ENCODE measurements around the gene SPEM2. TPM values are rescaled to one million over a fixed set of nuclear protein-coding genes. Genes with fewer than 3 reads are reported as not detected.

The SPEM2 gene
- polyA plus RNA-seq, 2 of the 4 experiments (the other 2 are of a cell fraction) = not detected

DNA sequence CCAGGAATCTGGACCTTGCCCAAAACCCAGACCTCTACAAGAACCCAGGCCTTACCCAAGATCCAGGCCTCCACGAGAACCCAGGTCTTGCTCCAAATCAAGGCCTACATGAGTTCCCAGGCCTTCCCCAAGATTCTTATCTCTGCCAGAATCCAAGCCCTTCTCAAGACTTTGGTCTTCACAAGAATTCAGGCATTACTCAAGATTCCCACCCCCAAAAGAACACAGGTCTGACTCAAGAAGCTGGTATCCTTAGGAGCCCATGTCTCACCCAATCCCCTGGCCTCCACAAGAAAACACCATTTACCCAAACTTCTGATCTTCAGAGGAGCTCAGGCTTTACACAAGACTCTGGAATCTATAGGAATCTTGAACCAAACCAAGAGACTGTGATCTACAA is 5.8 kb downstream of the SPEM2 start (continued):
- TF ChIP-seq, protein P1, sequence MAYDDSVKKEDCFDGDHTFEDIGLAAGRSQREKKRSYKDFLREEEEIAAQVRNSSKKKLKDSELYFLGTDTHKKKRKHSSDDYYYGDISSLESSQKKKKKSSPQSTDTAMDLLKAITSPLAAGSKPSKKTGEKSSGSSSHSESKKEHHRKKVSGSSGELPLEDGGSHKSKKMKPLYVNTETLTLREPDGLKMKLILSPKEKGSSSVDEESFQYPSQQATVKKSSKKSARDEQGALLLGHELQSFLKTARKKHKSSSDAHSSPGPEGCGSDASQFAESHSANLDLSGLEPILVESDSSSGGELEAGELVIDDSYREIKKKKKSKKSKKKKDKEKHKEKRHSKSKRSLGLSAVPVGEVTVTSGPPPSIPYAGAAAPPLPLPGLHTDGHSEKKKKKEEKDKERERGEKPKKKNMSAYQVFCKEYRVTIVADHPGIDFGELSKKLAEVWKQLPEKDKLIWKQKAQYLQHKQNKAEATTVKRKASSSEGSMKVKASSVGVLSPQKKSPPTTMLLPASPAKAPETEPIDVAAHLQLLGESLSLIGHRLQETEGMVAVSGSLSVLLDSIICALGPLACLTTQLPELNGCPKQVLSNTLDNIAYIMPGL (CRISPR knock-in tag; IDR thresholded peaks at IDR 0.05; ENCODE audit: borderline replicate concordance) = no peak

DNA sequence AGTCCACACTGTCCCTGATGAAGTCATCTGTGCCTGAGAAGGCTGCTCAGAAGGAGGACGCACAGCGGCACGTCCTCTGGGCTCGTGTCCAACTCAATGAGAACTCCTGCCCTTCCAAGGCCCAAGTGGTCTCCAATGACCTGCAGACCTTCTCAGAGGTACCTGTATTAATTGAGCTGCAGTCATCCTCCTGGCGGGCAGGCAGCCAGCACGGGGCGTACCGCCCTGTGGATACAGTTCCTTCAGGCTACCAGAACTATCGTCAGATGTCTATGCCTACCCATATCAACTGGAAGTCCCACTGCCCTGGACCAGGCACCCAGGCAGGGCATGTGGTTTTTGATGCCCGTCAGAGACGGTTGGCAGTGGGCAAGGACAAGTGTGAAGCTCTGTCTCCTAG is 6.9 kb downstream of the SPEM2 start:
- DNase-seq (ENCODE audit: low read depth in 1 of 2, low spot score in 1 of 2) (no peak), ATAC-seq (no peak), FAIRE-seq (no peak)
- POLR2A ChIA-PET = no interaction called here
- WGBS (ENCODE audit: missing lambda C conversion rate) = 88% methylated on average over 11 of the region's 11 CpGs
- Histone ChIP-seq H3K27ac (no peak overlapping the region), H3K4me1 (peaks cover 11% of the 10 kb centered on the region), H3K9me3 (no peaks in the 10 kb centered on the region), H3K4me2 (no peak overlapping the region), H3K4me3 (no peak overlapping the region)
- CTCF ChIA-PET = interaction anchor here (0.8 to 17.0 kb wide), 10 partner anchors 12 to 255 kb away, joined by 3 to 232 read pairs (median 4); partner anchors contain the start of genes KCTD11, SOX15, SPEM1 and TMEM95
- TF ChIP-seq EP300 (IDR thresholded peaks at IDR 0.05) (no peak), FOSB (CRISPR knock-in tag; IDR thresholded peaks at IDR 0.05) (no peak), MAZ (IDR thresholded peaks at IDR 0.05; ENCODE audit: borderline replicate concordance, low read depth, low read length) (no peak), MAFK (IDR thresholded peaks at IDR 0.05; ENCODE audit: partially characterized antibody) (no peak), EHF (CRISPR knock-in tag; IDR thresholded peaks at IDR 0.05) (no peak), ZFP36 (IDR thresholded peaks at IDR 0.05; ENCODE audit: borderline replicate concordance, partially characterized antibody) (no peak), HDAC2 (IDR thresholded peaks at IDR 0.05) (no peak), ZC3H11A (IDR thresholded peaks at IDR 0.05) (no peak), JUN (IDR thresholded peaks at IDR 0.05) (no peak), RARB (CRISPR knock-in tag; IDR thresholded peaks at IDR 0.05) (no peak)
- TF ChIP-seq, protein P2, sequence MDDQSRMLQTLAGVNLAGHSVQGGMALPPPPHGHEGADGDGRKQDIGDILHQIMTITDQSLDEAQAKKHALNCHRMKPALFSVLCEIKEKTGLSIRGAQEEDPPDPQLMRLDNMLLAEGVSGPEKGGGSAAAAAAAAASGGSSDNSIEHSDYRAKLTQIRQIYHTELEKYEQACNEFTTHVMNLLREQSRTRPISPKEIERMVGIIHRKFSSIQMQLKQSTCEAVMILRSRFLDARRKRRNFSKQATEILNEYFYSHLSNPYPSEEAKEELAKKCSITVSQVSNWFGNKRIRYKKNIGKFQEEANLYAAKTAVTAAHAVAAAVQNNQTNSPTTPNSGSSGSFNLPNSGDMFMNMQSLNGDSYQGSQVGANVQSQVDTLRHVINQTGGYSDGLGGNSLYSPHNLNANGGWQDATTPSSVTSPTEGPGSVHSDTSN (IDR thresholded peaks at IDR 0.05) = no peak
- TF ChIP-seq, protein P3, sequence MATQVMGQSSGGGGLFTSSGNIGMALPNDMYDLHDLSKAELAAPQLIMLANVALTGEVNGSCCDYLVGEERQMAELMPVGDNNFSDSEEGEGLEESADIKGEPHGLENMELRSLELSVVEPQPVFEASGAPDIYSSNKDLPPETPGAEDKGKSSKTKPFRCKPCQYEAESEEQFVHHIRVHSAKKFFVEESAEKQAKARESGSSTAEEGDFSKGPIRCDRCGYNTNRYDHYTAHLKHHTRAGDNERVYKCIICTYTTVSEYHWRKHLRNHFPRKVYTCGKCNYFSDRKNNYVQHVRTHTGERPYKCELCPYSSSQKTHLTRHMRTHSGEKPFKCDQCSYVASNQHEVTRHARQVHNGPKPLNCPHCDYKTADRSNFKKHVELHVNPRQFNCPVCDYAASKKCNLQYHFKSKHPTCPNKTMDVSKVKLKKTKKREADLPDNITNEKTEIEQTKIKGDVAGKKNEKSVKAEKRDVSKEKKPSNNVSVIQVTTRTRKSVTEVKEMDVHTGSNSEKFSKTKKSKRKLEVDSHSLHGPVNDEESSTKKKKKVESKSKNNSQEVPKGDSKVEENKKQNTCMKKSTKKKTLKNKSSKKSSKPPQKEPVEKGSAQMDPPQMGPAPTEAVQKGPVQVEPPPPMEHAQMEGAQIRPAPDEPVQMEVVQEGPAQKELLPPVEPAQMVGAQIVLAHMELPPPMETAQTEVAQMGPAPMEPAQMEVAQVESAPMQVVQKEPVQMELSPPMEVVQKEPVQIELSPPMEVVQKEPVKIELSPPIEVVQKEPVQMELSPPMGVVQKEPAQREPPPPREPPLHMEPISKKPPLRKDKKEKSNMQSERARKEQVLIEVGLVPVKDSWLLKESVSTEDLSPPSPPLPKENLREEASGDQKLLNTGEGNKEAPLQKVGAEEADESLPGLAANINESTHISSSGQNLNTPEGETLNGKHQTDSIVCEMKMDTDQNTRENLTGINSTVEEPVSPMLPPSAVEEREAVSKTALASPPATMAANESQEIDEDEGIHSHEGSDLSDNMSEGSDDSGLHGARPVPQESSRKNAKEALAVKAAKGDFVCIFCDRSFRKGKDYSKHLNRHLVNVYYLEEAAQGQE (IDR thresholded peaks at IDR 0.05) = no peak
- TF ChIP-seq, protein P4, sequence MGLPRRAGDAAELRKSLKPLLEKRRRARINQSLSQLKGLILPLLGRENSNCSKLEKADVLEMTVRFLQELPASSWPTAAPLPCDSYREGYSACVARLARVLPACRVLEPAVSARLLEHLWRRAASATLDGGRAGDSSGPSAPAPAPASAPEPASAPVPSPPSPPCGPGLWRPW (IDR thresholded peaks at IDR 0.05) = no peak

DNA sequence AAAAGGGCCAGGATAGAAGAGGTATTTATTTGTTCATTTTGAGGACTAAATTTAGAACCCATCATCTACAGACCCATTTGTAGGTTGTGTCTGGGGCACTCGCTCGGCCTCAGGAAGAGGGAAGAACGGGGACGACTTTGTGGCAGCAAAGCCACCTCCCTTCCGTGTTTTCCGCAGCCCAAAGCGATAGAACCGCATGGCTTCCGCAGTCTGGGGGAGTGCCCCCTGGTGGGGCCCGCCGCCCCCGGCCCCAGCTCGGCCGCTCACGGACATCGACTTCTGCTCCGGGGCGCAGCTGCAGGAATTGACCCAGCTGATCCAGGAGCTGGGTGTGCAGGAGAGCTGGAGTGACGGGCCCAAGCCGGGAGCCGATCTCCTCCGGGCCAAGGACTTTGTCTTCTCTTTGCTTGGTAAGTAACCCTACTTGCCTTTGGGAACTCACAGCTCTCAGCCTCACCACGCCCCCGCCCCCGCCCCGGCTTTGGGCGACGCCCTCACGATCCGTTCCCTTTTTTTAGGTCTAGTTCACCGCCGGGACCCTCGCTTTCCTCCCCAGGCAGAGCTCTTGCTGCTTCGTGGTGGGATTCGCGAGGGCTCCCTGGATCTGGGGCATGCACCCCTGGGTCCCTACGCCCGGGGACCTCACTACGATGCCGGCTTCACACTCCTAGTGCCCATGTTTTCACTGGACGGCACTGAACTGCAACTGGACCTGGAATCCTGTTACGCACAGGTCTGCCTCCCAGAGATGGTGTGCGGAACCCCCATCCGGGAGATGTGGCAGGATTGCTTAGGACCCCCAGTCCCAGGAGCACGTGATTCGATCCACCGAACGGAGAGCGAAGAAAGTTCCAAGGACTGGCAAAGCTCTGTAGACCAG is 10.5 kb downstream of the SPEM2 start:
- H3K27ac ChIP-seq = peak overlapping the region; percentile 62 to 85
- H3K4me3 ChIP-seq = peak overlapping the region; percentile 55
- ChIA-PET CTCF (interaction anchor here (0.8 to 17.0 kb wide), 48 partner anchors 11 to 484 kb away, joined by 3 to 342 read pairs (median 9); partner anchors contain the start of genes CHRNB1, KCTD11, PLSCR3 and SENP3), POLR2A (interaction anchor here (0.9 to 3.0 kb wide), 14 partner anchors 8 to 252 kb away, joined by 3 to 31 read pairs (median 4); partner anchors contain the start of genes MPDU1, PLSCR3, POLR2A and SLC35G6)
- FAIRE-seq = no peak
- H3K4me1 ChIP-seq = peaks cover 30% of the 10 kb centered on the region
- TF ChIP-seq, protein P5, sequence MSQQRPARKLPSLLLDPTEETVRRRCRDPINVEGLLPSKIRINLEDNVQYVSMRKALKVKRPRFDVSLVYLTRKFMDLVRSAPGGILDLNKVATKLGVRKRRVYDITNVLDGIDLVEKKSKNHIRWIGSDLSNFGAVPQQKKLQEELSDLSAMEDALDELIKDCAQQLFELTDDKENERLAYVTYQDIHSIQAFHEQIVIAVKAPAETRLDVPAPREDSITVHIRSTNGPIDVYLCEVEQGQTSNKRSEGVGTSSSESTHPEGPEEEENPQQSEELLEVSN (IDR thresholded peaks at IDR 0.05; ENCODE audit: borderline replicate concordance, low read depth) = no peak
- TF ChIP-seq PHF8 (IDR thresholded peaks at IDR 0.05; ENCODE audit: borderline replicate concordance, low read depth) (0 out of 2 replicates have a peak, but pooled peaks have one; percentile 19), RNF2 (IDR thresholded peaks at IDR 0.05; ENCODE audit: borderline replicate concordance, low read depth) (peak; percentile 64; the same call in 1 of the 2 replicates), FOSL2 (IDR thresholded peaks at IDR 0.05) (no peak), FOSL2 (CRISPR knock-in tag; IDR thresholded peaks at IDR 0.05) (no peak), RCOR1 (IDR thresholded peaks at IDR 0.05; ENCODE audit: low read depth, low read length) (no peak), EP300 (IDR thresholded peaks at IDR 0.05) (no peak), MYC (IDR thresholded peaks at IDR 0.05; ENCODE audit: borderline replicate concordance, low read length) (no peak), RFX5 (IDR thresholded peaks at IDR 0.05) (no peak)
- WGBS (ENCODE audit: missing lambda C conversion rate) = 33% methylated on average over 40 of the region's 49 CpGs
- peak overlapping the region; percentile 86 for H3K4me2 ChIP-seq
- ATAC-seq = peak; percentile 37 to 48
- no peaks in the 10 kb centered on the region for H3K9me3 ChIP-seq
- DNase-seq (ENCODE audit: low read depth in 1 of 2, low spot score in 1 of 2) = peak; percentile 59 to 65
